Stimulated activated CD8-positive, alpha-beta memory T cell treated with anti-CD3 and anti-CD28 coated beads, Interleukin-15, amount 100 ng/mL, for 1 hour (primary cell): ENCODE data around the gene RNASE7.

Experiments
- DNase-seq: peaks from one replicate; pipeline ENCODE4 v3.0.0-alpha.2; 2020; ENCODE audit warnings: low read depth

Gene RNASE7

DNA sequence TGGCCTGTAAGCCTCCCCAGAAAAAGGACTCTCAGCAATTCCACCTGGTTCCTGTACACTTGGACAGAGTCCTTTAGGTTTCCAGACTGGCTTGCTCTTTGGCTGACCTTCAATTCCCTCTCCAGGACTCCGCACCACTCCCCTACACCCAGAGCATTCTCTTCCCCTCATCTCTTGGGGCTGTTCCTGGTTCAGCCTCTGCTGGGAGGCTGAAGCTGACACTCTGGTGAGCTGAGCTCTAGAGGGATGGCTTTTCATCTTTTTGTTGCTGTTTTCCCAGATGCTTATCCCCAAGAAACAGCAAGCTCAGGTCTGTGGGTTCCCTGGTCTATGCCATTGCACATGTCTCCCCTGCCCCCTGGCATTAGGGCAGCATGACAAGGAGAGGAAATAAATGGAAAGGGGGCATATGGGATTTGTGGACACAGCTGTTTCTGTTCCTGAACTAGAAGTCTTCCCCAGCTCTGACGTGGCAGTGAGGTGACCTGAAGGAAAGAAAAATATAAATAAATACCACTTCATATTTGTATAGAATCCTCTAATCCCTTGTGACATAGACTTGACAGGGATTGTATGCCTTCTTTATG lies 1.3 kb downstream of the RNASE7 start:
- DNase-seq = no peak

DNA sequence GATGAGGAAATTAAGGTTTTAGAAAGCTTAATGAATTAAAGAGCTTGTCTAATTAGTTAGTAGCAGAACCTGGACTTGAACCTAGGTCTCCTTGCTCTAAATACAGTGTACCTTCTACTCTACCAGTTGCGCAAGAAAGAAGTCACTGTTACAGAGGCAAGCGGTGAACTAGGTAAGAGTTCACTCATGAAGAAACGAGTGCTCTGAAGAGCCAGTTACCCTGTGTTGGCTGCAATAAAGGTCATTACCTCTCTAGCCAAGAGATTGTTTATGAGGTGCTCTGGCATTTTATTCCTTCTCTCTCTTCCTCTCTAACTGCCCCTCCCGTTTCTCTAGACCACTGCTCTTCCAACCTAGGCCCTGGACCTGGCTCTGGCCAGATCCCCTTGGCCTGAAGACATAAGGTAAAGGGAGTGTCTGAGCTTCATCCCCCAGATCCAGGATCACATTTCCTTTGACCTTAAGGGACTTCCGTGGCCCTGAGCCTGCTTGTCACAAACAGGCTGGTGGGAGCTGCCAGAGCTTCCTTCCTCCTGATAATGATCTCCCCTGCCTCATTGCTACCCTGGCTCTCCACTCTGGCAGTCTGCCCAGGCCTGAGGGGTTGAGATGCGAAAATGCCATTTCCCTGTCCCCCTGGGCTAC lies 1.9 kb downstream of the RNASE7 start:
- no peak for DNase-seq

DNA sequence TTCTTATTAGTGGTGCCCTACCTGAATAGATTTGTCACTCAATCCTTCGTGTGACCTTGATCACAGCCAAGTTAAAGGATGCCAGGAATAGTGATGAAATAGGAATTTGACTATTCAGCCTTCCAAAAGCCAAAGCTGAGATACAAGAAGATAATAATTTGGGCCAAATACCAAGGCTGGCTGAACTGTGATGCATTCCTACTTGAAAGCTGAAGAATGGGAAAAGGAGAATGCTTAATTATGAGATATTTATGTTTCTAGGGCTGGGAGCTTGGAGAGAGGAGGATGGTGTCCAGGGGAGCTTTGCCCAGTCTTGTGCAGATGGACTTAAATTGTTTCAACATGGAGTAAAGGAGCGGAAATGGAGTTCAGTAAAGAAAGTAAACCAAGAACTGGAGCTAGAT lies 5.2 kb downstream of the RNASE7 start:
- DNase-seq = no peak

DNA sequence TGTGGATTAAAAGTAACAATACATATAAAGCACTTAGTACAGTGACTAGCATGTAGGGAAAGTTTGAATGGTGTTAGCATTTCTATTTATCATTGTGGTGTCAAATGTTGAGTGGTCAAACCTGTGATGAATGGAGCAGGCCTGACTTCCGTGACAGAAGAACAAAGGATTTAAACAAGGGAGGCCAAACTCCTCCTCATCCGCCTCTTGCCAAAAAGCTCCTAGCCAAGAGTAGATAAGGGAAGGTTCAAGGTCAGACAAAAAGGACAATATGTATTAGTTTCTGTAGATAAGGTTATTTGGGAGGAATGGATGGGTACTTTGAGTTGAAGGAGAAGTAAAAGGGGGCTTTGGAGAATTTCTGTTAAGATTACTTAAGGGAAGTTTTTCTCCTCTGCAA lies 6.5 kb downstream of the RNASE7 start:
- DNase-seq = no peak

DNA sequence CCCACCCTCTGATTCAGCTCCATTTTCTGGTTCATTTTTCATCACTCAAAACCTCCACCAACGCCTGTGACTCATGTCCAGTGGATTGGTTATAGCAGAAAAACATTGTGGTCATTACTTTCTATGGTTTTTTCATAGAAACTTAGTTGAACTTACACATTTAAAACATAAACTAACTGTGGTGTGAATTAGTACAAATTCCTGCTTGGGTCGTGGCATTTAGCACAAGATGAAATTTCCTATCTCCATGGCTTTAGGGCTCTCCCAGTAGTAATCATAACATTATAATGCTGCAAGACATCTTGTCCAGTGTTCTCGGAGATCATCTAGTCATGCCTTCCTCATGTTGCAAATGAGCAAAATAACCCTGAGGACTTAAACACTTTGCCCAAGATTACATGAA lies 7.1 kb downstream of the RNASE7 start:
- DNase-seq = no peak

DNA sequence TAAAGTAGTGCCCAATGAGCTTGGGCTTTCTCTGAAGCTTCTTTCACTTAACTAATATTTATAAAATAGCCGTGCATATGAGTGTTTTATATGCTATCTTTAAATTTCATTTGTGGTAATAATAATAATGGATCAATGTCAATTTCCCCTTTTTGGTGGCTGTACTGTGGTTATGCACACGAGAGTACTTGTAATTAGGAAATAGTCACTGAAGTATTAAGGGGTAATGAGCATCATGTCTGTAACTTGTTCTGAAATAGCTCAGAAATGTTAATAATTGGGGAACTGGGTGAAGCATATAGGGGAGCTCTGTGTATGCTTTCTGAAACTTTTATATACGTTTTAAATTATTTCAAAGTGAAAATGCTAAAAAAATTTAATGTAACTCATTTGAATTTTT lies 8.4 kb downstream of the RNASE7 start:
- DNase-seq = no peak

DNA sequence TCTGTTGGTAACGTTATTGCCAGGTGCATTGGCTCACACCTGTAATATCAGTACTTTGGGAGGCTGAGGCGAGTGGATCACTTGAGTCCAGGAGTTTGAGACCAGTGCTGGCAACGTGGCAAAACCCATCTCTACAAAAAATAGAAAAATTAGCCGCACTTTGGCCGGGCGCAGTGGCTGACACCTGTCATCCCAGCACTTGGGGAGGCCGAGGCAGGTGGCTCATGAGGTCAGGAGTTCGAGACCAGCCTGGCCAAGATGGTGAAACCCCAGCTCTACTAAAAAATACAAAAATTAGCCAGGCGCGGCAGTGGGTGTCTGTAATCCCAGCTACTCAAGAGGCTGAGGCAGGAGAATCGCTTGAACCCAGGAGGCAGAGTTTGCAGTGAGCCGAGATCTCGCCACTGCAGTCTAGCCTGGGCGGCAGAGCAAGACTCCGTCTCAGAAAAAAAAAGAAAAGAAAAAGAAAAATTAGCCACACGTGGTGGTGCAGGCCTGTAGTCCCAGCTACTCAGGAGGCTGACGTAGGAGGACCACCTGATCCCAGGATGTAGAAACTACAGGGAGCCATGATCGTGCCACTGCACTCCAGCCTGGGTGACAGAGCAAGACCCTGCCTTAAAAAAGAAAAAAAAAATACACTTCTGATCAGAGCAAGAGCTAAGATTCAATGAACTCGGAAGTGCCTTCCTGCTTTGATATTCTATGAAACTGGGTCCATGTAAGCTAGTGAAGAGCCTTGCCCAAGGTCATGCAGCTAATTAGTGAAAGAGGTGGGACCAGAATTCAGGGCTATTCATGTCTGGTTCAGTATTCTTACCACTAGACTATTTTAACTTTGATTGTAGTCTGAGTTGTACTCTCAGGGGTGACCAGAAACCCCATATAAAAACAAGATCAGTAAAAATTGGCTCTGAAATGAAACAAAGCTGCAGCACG lies 11.3 kb downstream of the RNASE7 start:
- no peak for DNase-seq

DNA sequence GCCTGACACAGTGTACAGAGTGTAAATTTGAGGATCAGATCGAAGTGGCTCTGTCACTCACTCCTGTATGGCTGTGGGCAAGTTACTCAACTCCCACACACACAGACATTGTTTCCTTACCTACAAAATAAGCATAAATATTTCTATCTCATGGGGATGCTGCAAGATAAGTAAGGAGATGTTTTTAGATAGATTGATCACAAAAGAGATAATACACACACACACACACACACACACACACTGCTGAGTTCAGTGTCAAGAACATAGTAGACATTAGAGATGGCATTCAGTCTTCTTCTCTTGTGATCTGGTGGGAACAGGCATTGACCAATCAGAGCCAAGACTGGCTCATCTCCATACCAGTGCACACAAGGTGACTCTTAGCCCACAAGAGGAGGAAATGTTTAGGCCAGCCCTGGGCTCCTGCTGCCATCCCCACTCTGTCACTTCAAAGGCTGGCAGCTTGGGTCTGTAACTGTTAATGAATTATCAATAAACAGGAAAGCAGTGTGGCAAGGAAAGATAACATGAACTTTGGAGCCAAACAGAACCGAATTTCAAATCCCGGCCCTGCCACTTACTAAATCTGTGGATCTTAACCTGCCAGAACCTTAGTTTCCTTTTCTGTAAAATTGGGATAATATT lies 12.1 kb downstream of the RNASE7 start:
- no peak for DNase-seq

DNA sequence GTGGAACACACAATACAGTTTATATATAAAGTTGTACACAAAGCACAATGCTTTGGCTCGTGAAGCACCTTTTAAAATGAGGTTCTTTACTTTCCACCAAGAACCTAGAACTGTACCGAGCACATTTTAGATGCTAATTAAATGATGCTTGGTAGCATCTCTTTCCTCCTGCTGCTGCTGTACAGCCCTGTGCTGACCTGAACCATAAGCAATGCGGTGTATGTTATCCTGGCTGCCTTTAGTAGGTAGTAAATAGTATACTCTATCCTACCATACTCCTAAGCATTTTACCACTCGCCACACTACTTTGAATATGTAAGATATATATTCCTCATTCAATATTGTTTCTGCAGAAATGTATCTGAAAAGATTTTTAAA lies 12.6 kb downstream of the RNASE7 start:
- DNase-seq = no peak

DNA sequence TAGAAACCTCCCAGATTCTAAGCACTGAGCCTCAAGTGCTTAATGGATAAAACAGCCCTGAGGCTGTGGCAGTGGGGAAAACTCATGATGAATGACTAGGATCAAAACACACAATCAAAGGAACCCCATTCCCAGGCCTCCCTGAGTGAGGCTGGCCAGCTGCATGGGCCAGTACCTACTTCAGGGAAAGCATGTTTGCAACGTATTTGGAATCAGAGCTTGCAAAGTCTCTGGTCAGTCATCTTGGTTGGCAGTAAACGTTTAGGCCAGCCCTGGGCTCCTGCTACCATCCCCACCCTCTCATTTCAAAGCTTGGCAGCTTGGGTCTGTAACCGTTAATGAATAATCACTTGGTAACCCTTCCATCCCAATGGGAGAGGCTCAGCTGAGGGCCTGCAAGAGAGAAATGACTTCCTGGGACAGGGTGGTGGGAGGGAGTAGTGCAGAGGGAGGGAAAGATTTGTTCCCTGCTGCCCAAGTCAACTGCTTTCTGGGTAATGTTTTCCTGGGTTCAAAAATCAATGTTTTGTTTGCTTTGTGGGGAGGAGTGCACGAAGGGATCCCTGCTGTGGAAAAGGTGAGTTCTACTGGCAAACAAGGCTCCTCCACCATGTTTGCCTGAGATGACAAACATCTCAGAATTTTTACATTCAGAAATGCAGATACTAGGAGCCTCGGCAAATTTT lies 13.4 kb downstream of the RNASE7 start:
- no peak for DNase-seq

DNA sequence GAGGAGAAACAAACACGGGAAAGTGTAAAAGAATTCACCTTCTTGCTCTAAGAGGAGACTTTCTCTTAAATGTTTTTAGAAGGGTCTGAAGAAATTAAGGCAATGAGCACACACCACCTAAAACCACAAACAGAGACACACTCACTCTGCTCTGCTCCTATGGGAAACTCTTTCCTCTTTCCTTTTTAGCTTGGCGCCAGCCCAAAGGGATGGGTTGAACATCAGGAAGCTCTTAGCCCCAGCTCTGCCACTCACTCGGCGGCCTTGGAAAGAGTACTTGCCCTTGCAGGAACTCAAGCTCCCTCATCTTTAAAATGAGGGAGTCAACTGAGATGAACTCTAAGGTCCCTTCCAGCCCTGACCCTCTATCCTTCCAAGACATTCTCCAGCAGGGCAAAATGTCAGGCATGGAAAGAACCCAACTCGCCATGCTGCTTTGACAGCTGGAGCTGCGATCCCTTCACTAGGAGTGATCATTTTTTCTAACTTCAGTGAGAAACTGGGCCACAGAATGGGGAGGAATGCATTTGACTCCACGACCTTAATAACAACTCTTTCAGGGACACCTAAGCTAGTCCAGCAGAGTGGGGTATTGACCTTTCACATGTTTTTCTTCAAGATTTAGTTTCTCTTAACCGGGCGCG lies 14.5 kb downstream of the RNASE7 start:
- DNase-seq = no peak

DNA sequence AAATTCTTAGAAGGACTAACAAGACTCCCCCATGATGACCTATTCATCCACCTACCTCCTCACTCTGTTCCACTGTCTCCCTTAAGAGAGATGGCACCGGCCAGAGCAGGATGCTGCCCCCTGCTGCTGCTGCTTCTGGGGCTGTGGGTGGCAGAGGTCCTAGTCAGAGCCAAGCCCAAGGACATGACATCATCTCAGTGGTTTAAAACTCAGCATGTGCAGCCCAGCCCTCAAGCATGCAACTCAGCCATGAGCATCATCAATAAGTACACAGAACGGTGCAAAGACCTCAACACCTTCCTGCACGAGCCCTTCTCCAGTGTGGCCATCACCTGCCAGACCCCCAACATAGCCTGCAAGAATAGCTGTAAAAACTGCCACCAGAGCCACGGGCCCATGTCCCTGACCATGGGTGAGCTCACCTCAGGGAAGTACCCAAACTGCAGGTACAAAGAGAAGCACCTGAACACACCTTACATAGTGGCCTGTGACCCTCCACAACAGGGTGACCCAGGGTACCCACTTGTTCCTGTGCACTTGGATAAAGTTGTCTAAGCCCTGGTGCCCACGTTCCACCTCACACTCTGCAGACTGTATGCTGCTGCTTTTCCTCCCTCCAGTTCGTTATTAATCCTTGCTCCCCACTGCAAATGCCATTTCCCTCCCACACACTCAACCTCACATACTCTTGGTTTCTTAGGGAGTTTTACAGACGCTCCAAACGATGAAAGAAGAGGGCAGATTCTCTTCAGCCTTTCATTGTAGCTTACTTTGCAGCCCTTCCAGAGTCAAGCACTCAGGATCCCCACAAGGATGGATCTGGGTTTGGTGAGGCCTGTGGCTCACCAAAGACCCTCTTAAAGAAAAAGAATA lies 15.9 kb downstream of the RNASE7 start, which contains the start of gene RNASE8:
Gene RNASE8, plus strand, starts transcription at position 20 of the 873 bp plus-strand sequence. Its CDS starts 71 bp downstream, at position 91.
- DNase-seq = no peak

DNA sequence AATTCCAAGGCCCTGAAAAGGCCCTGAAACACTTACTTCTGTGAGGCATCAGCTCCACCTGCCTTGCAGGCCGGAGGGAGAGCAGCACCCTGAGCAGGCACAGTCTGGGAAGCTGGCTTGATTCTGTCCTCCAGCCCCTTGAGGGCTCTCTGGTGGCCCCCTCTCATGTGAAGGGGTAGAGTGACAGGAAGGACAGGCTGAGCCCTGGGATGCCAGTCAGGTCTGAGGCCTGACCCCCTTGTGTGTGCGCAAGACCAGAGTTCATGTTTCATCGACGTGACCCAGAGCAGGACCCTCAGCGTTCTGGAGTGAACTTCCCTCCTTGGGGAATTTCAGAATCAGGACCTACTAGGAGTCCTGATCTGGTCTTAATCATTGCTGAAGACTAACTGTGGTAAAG lies 16.7 kb downstream of the RNASE7 start:
- DNase-seq = no peak

DNA sequence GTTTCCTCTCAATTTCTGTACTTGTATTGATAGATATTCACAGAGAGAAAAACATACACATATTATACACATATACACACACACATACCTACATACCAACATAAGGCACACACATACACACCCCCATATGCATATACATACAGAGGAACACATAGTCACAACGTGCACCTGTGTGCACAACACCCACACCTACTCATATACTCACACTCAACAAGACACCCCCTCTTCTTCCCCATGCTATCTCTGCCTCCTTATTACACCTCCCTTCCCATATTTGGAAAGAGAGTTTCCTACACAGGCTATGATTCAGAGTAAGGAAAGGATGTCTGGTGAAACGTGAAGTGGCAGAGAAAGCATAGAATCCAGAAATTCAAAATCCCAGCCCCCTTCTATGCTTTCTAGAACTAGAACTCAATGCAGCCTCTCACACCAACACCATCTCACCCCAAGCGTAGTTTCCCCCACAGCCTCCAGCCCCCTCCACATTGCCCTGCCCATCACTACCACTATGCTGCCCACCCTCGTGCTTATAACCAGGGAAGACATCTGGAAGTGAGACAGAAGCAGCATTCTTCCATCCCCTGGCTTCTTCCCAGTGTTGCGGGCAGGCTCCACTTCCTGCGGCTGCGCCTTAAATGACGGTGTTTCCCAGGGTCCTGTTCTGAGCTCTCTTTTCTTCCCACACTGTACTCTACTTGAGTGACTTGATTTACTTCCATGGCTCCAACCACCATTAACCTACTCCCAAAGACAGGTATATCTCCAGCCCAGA lies 17.9 kb downstream of the RNASE7 start:
- DNase-seq = no peak

DNA sequence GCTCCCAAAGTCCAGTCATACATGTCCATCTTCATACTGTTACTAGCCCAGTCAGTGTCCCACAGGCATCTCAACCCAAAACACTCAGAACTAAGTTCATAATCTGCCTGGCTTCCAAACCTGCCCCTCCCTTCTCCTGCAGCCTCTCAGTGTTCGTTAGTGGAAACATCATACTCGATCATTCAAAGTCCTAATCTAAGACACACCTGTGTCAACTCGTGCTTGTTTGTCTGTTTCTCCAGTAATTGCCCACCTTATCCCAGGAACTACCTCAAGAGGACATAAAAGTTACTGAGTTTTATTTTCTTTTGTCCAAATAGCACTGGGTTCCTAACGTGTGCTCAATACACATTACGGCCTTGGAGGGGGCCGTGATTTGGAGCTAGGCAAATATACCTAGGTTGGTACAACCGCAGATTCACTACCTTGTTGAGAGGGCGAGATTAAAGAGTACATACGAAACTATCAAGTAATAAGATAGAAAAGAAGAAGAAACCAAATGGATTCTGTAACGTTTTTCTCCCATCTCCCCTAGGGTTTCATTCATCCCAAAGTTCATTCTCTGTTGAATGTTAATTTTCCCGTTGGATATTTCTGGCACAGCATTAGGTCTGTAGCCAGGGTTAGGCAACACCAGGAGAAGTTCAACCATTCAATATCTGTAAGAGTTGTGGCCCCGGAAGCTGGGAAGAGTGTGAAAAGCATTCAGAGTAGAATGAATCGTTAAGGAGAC lies 18.6 kb downstream of the RNASE7 start:
- no peak for DNase-seq

DNA sequence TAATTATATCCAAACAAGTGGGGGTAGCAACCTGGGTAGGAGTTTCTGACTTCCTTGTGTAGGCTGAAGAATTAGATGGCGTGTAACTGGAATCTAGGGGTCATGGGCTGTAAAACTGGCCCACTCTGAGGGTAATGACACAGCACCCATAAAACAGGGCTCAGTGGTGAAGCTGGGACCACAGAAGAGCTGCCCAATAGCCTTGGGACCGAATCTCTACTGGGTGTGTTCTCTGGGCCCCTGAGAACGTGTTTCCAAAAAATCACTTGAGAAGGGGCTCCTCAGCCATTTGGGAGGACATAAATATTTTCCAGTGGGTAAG lies 19.1 kb downstream of the RNASE7 start:
- no peak for DNase-seq

DNA sequence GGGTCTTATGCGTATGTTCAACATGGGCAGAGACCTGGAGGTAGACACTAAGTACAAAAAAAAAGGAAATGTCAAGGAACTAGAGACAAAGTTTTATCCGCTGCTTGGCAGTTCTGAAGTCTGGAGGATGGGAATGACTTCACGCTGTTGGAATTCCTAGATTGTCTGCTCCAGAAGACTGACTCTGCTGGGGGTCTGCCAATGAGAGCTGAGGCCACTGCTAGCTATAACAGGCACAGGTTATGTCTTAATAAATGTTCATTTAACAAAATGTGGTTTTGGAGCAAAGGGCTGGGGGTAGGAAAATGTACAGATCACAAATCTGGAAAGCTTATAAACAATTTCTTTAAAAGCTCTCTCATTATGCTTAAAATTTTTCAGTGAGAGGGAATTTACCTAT lies 21.3 kb downstream of the RNASE7 start:
- DNase-seq = no peak

DNA sequence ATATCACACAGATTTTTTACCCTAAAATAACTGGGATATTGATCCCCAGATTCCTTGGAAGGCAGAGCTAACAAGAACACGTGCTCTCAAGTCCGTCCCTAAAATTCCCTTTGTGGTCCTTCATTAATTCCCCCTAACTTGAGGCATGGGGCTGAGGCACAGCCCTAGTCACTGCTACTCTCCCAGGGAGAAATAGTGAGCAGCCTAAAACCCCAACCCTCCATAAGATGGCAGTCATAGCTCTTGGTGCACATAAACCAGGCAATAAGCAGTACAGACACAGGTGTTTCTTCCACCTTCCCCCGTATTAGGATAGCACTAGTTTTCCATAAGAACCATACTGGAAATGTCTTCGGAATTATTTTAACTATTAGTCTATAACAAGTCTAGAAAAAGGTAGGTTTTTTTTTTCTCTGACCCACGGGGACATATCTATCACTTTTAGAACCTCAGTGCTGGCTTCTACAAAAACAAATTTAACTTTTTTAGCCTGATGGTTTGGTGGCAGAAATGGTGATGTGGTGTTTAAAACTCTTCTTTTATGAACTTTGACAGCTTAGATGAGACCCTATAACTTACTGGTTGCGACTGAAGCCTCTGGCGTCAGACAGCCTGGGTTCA lies 24.8 kb downstream of the RNASE7 start:
- DNase-seq = no peak
